ENCODE results near the gene MYO15A. TPM values are rescaled to one million over a fixed set of nuclear protein-coding genes. Genes with fewer than 3 reads are reported as not detected.

Gene MYO15A
- total and polyA plus RNA-seq, 8 donors: 0.31 to 10.5 (median 0.50) TPM; not detected in 1

DNA sequence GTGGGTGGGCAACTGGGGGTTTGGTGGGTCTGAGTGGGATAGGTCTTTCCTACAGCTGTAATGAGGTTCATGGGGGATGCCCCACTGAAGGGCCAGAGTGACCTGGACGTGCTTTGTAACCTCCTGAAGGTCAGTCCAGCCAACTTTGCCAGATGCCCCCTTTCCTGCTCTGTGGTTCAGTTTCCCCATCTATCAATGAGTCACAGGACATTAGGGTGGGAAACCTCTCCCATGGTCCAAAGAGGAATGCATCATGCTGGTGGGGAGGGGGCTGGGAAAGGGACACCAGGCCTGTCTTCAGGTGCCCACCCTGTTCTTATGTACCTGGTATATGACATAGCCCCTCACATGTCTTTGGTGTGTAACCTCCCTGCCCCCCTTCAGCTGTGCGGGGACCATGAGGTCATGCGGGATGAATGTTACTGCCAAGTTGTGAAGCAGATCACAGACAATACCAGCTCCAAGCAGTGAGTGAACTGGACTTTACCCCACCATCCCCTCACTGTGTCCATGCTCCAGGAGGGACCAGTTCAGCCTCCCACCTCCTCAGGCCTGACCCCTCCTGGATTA is 51.1 kb downstream of the MYO15A start:
- H3K4me1 ChIP-seq: peaks cover 13 to 24% (median 18%) of the 10 kb centered on the region in 4 donors
- no peak for DNase-seq
- H3K4me3 ChIP-seq: no peak overlapping the region
- no peaks in the 10 kb centered on the region for H3K36me3 ChIP-seq
- WGBS, 5 donors: 77 to 86% (median 80%) methylated on average over 3 of the region's 3 CpGs
- H3K9me3 ChIP-seq: no peaks in the 10 kb centered on the region
- intact Hi-C loops (cut with DNase I; ENCODE audit: low total_unique reads): no loop called here
- no peak for TF ChIP-seq POLR2AphosphoS5 (IDR thresholded peaks at IDR 0.05)
- TF ChIP-seq EP300 (IDR thresholded peaks at IDR 0.05): no peak
- no peak for TF ChIP-seq POLR2A (IDR thresholded peaks at IDR 0.05)
- TF ChIP-seq, protein P1, sequence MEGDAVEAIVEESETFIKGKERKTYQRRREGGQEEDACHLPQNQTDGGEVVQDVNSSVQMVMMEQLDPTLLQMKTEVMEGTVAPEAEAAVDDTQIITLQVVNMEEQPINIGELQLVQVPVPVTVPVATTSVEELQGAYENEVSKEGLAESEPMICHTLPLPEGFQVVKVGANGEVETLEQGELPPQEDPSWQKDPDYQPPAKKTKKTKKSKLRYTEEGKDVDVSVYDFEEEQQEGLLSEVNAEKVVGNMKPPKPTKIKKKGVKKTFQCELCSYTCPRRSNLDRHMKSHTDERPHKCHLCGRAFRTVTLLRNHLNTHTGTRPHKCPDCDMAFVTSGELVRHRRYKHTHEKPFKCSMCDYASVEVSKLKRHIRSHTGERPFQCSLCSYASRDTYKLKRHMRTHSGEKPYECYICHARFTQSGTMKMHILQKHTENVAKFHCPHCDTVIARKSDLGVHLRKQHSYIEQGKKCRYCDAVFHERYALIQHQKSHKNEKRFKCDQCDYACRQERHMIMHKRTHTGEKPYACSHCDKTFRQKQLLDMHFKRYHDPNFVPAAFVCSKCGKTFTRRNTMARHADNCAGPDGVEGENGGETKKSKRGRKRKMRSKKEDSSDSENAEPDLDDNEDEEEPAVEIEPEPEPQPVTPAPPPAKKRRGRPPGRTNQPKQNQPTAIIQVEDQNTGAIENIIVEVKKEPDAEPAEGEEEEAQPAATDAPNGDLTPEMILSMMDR (IDR thresholded peaks at IDR 0.05): no peak
- H3K27me3 ChIP-seq: no peaks in the 10 kb centered on the region
- H3K27ac ChIP-seq: no peak overlapping the region

DNA sequence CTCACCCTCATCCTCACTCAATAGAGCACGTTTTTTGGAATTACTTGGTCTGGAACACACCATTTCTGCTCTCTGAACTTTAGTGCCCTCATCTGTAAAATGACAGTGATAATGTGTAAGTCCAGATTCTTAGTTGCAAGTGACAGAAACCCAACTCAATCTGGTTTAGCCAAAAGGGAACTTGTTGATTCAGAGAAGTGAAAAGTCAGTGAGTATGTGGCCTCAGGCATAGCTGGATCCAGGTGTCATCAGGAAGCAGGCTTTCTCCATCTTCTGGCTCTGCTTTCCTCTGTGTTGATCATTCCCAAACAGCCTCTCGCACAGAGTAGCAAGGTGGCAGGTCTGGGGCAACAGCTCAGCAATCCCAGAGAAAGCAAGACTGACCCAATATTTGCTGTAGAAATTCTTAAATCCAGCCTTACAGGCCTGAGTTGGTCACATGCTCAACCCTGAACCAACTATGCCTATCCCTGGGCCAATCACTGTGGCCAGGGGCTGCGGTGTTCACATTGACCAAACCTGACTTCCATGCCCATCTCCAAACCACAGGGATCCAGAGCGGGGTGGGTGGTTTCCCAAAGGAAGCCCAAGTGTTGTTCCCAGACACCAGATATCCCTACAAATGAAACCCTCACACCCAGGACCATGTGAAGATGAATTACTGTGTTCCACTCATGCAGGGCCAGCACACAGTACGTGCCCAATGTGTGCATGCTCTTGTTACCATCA is 51.7 kb downstream of the MYO15A start:
- Histone ChIP-seq H3K4me3 (no peak overlapping the region), H3K27ac (no peak overlapping the region), H3K36me3 (no peaks in the 10 kb centered on the region), H3K27me3 (no peaks in the 10 kb centered on the region), H3K4me1 (peaks cover 13 to 24% (median 18%) of the 10 kb centered on the region in 4 donors), H3K9me3 (no peaks in the 10 kb centered on the region)
- intact Hi-C loops (cut with DNase I; ENCODE audit: low total_unique reads): no loop called here
- DNase-seq: no peak
- no peak for TF ChIP-seq POLR2A (IDR thresholded peaks at IDR 0.05)
- TF ChIP-seq POLR2AphosphoS5 (IDR thresholded peaks at IDR 0.05): no peak
- TF ChIP-seq, protein P1 (IDR thresholded peaks at IDR 0.05): no peak
- TF ChIP-seq EP300 (IDR thresholded peaks at IDR 0.05): no peak
- WGBS, 5 donors: 80 to 94% (median 87%) methylated on average over 3 to 5 of the region's 5 CpGs

DNA sequence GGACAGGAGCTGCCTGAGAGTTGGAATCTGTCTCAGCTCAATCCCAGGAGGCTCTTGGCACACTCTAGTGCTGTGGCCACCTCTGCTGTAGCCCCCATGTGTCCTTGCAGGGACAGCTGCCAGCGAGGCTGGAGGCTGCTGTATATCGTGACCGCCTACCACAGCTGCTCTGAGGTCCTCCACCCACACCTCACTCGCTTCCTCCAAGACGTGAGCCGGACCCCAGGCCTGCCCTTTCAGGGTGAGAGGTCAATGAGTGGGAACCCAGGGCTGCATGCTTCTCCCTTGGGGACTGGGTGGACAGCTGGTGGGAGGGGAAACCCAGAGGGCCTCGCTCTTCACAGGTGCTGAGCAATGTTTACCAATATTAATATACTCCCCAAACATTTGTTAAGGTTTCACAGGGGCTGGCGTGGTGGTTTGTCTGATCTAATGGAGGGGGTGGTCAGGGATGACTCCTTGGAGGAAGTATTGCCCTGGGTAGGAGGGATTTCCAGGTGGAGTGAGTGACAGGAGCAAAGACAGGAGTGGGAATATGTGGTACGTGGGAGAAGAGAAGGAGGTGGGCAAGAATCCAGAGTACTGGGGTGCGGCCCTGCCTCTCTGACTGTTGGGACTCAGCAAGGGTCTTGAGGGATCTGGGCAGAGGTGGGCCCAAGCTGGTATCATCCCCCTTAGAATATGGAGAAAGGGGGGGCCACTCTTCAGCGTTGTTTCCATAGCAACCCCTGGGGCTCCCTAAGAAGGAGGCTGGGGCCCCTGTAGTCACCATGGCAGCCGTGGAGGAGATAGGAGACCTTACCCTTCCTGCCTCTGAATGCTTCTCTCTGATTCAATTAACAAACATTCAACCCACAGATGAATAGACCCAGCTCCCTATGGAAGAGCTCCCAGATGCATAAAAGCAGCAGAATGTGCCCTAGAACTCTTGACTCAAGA is 52.9 kb downstream of the MYO15A start:
- Histone ChIP-seq H3K4me3 (no peak overlapping the region), H3K27ac (no peak overlapping the region), H3K4me1 (peaks cover 13 to 24% (median 17%) of the 10 kb centered on the region in 4 donors), H3K9me3 (no peaks in the 10 kb centered on the region), H3K36me3 (no peaks in the 10 kb centered on the region), H3K27me3 (no peaks in the 10 kb centered on the region)
- no peak for DNase-seq
- TF ChIP-seq POLR2AphosphoS5 (IDR thresholded peaks at IDR 0.05): no peak
- no peak for TF ChIP-seq POLR2A (IDR thresholded peaks at IDR 0.05)
- TF ChIP-seq, protein P1 (IDR thresholded peaks at IDR 0.05): no peak
- no peak for TF ChIP-seq EP300 (IDR thresholded peaks at IDR 0.05)
- intact Hi-C loops (cut with DNase I; ENCODE audit: low total_unique reads): no loop called here
- 62 to 76% (median 73%) methylated on average over 12 of the region's 12 CpGs for WGBS, 5 donors

DNA sequence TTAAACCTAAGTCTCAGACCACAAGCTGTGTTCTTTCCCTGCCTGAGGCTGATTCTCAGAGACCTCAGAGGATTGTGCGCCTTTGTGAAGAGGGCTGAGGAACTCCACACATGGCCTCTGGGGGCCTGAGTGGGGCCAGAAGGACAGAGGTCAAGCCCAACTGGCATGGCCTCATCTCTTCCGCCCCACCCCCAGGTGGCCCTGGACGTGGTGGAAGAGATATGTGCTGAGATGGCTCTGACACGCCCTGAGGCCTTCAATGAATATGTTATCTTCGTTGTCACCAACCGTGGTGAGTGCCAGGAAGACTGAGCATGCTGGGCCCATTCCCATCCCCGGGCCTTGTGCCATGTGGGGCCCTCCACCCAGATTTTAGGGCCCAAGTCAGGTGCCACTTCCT is 55.0 kb downstream of the MYO15A start:
- H3K27me3 ChIP-seq: no peaks in the 10 kb centered on the region
- no peaks in the 10 kb centered on the region for H3K36me3 ChIP-seq
- intact Hi-C loops (cut with DNase I; ENCODE audit: low total_unique reads): no loop called here
- 66 to 84% (median 75%) methylated on average over 4 to 7 of the region's 7 CpGs for WGBS, 5 donors
- no peak overlapping the region for H3K27ac ChIP-seq
- TF ChIP-seq, protein P1 (IDR thresholded peaks at IDR 0.05): no peak
- TF ChIP-seq POLR2A (IDR thresholded peaks at IDR 0.05) (no peak), EP300 (IDR thresholded peaks at IDR 0.05) (no peak), POLR2AphosphoS5 (IDR thresholded peaks at IDR 0.05) (no peak)
- H3K9me3 ChIP-seq: peaks cover 0 to 7% (median 3%) of the 10 kb centered on the region in 4 donors
- no peak overlapping the region for H3K4me3 ChIP-seq
- DNase-seq: no peak
- H3K4me1 ChIP-seq: peaks cover 4 to 10% (median 5%) of the 10 kb centered on the region in 4 donors

All from stomach (tissue), 9 donors.